T47D (cell line): ENCODE measurements around the gene C22orf39.
A peak's percentile ranks its signal among the peaks of the same experiment; 100 is the strongest.

Experiments used
- DNase-seq, 2 experiments: peaks; one replicate each; pipeline versions ENCODE4 v3.0.0 to v3.0.0-alpha.2; 2011 to 2012; ENCODE audit warnings: low read depth in 1 of 2, low spot score in 1 of 2
- JUND ChIP-seq: IDR thresholded peaks from 2 replicates; pipeline ENCODE4 v1.6.1; 2012; ENCODE audit warnings: low read depth
- in situ Hi-C: cut with HindIII; loops from 2 replicates; pipeline ENCODE4 v1.10.0; 2016; ENCODE audit warnings: low sequenced_read_pairs, low pct_unique_long_range_greater_than_20kb

Gene C22orf39

DNA sequence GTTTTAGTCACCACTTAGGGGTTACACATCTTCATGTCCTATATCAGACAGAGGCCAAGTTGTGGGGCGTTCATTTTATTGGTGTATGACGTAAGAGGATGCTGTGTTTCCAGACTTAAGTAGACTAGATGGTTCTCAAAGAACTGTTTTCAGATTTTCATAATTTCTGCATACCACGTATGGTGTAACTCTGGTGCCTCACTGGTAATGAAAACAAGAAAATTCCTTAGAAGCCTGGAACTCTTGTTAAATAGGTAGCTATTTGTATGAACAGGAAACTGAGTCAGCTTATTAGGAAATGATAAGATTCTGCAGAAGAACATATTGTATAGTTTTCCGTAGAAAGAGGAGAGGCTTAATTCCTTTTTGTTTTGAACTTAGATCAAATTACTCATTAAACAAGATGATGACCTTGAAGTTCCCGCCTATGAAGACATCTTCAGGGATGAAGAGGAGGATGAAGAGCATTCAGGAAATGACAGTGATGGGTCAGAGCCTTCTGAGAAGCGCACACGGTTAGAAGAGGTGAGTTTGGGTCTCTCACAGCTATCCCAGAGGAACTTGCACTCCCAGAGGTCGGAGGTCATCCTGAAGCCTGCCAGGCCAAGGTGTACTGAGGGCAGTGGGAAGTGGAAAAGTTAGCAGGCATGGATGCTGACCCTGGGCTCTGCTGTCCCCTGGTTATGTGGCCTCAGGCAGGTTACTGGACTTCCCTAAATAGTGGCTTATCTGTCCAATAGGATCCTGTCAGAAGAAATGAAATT is 36.2 kb upstream of the C22orf39 start:
- in situ Hi-C loops: no loop called here

GRCh38 chr22:19482297-19482696 is 34.8 kb upstream of the C22orf39 start:
- no peak for TF ChIP-seq JUND
- in situ Hi-C loops: no loop called here
- DNase-seq: no peak

More for the DNA sequence above, 36.2 kb upstream of the C22orf39 start:
- DNase-seq: no peak
- no peak for TF ChIP-seq JUND

DNA sequence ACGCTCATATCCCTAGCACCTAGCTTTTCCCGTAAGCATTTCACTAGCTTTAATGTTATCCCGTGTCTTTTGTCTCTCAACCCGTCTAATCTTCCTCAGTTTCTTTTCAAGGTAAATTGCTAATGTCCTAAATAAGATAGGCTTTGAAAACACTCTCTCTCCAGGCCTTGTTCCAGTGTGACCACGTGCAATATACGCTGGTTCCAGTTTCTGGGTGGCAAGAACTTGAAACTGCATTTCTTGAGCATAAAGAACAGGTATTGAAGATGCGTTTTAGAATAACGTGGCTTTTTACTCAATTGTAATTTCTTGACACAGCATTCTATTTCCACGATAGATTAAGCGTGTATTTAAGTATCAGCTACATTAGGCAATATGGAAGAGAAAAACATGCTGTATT is 33.3 kb upstream of the C22orf39 start:
- no peak for DNase-seq
- in situ Hi-C loops: no loop called here
- TF ChIP-seq JUND: no peak

GRCh38 chr22:19480173-19480568 is 32.7 kb upstream of the C22orf39 start:
- in situ Hi-C loops: no loop called here

GRCh38 chr22:19479355-19480172 is 32.1 kb upstream of the C22orf39 start, which contains the start of gene CDC45:
CDC45 (plus strand) TSS chr22:19479920; CDS start chr22:19479969, 49 bp downstream.
- no peak for TF ChIP-seq JUND
- in situ Hi-C loops: no loop called here
- peak; percentile 93 to 97 for DNase-seq

More at GRCh38 chr22:19480173-19480568, 32.7 kb upstream of the C22orf39 start:
- no peak for TF ChIP-seq JUND
- DNase-seq: no peak

- in situ Hi-C loops: no loop called here
- no peak for TF ChIP-seq JUND
- peak; percentile 39 to 82 for DNase-seq
Observed at GRCh38 chr22:19478901-19479354, 31.4 kb upstream of the C22orf39 start, which contains the start of gene UFD1. UFD1 (minus strand) TSS chr22:19479193; CDS start chr22:19479085, 108 bp downstream.

GRCh38 chr22:19478045-19478900 is 30.8 kb upstream of the C22orf39 start:
- in situ Hi-C loops: no loop called here
- no peak for TF ChIP-seq JUND
- DNase-seq: no peak

- no peak for TF ChIP-seq JUND
- no peak for DNase-seq
- in situ Hi-C loops: no loop called here
Observed at GRCh38 chr22:19477321-19478044, 30.0 kb upstream of the C22orf39 start.

DNA sequence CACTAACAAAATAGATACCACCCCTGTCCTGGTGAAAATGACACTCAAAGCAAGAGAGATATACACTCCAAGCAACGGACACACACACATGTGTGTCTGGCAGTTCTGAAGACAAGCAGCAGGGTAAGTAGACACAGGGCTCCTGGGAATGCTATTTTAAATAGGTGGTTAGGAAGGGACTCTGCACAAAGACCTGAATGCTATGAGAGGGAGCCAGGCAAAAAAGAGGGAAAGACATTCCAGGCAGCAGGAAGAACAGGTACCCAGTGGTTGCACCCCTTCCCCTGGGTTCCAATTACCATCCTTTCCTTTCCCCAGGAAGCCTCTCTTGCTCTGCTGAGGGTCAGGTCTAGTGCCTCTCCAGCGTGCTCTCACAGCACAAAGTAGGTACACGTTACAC is 28.5 kb upstream of the C22orf39 start:
- DNase-seq: no peak
- TF ChIP-seq JUND: no peak
- in situ Hi-C loops: no loop called here

DNA sequence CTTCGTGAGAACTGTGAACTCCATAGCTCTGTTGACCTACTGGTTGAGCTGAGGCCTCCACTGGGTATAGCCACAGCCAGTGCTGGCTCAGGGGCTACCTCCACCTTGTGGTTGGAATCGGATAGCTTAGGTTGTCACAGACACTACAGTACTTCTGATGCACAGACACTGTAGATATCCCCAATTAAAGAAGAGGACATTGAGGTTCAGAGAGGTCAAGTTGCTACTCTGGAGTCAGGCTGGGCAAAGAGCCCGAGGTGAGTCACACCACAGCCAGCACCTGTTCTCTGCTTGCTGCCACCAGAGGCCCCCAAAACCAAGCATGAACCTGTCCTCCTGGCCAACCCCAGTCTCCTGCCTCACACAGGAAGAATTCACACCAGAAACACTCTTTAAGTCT is 26.1 kb upstream of the C22orf39 start:
- DNase-seq: peak in 1 of 2 experiments; percentile 16
- TF ChIP-seq JUND: no peak
- in situ Hi-C loops: no loop called here

- in situ Hi-C loops: no loop called here
- no peak for DNase-seq
- TF ChIP-seq JUND: no peak
Observed at GRCh38 chr22:19472233-19472632, 24.7 kb upstream of the C22orf39 start.
